GM12878 (cell line): ENCODE results near the gene PCSK6. TPM values are rescaled to one million over a fixed set of nuclear protein-coding genes. Genes with fewer than 3 reads are reported as not detected.

Experiments used
- ATAC-seq: fragments of 200-7000 bp; cut with Tn5 transposase; 3 replicates; pipeline ENCODE4 v1.9.1; 2020; ENCODE audit warnings: mild to moderate bottlenecking, moderate library complexity
- BruUV-seq: library from RNA; stranded (reverse); fragments of 400-500 nt; replicated peaks from 2 replicates; lab custom pipeline; 2021; lab: Mats Ljungman, UMichigan
- CTCF ChIA-PET: fragments of 300-600 bp; sonication (Branson Sonifier 250); formaldehyde crosslinking; extraction: SDS; loops from one replicate; lab custom pipeline; 2021; ENCODE audit warnings: inconsistent platforms; lab: Yijun Ruan, JAX
- POLR2A ChIA-PET: fragments of 350-600 bp; formaldehyde crosslinking; extraction: SDS; loops from one replicate; lab custom pipeline; 2021; ENCODE audit warnings: inconsistent platforms; lab: Charles Lee
- RAD21 ChIA-PET: fragments of 300-600 bp; sonication (Branson Sonifier 250); formaldehyde crosslinking; loops from one replicate; lab custom pipeline; 2023; ENCODE audit warnings: antibody characterized with exemption; ENCODE audit not compliant: unreplicated experiment; lab: Charles Lee
- SMC1A ChIA-PET: fragments of 300-600 bp; sonication (Branson Sonifier 250); formaldehyde crosslinking; loops from one replicate; lab custom pipeline; 2023; ENCODE audit not compliant: unreplicated experiment, uncharacterized antibody; lab: Charles Lee
- DNase-seq: peaks from one replicate; pipeline ENCODE4 v3.0.0-alpha.2; 2011; ENCODE audit warnings: low read depth, low spot score
- FAIRE-seq: peaks from 3 replicates; lab custom pipeline; 2011; peaks lifted over from hg19 to GRCh38; lab: Jason Lieb, UNC
- H2AFZ ChIP-seq: 2 replicates; pipeline ENCODE4 v1.6.0; 2011; ENCODE audit warnings: low read depth, low read length, control low read depth; ENCODE audit not compliant: control insufficient read depth
- H3K27ac ChIP-seq: 2 replicates; pipeline ENCODE4 v1.5.1; 2011; ENCODE audit warnings: control low read depth; ENCODE audit not compliant: control insufficient read depth, insufficient read depth
- H3K27me3 ChIP-seq, 2 experiments: replicated peaks in 1 of 2; 2 replicates each; pipeline versions ENCODE4 v1.6.0 to v1.6.1; 2011; ENCODE audit warnings: low read length in 1 of 2; ENCODE audit not compliant: control insufficient read depth in 2 of 2, insufficient read depth in 2 of 2
- H3K36me3 ChIP-seq, 2 experiments: 2 replicates each; pipeline ENCODE4 v1.5.1; 2011; ENCODE audit warnings: low read length in 1 of 2; ENCODE audit not compliant: control insufficient read depth in 2 of 2, insufficient read depth in 2 of 2
- H3K4me1 ChIP-seq: 2 replicates; pipeline ENCODE4 v1.6.1; 2011; ENCODE audit warnings: mild to moderate bottlenecking, low read length, moderate library complexity, mixed read lengths; ENCODE audit not compliant: control insufficient read depth, insufficient read depth
- H3K4me2 ChIP-seq: 2 replicates; pipeline ENCODE4 v1.6.0; 2011; ENCODE audit warnings: control low read depth; ENCODE audit not compliant: control insufficient read depth, insufficient read depth
- H3K4me3 ChIP-seq: fragments of 200-600 bp; sonication (generic); 2 replicates; pipeline ENCODE4 v1.5.1; 2016
- H3K79me2 ChIP-seq: 2 replicates; pipeline ENCODE4 v1.6.0; 2011; ENCODE audit warnings: low read length; ENCODE audit not compliant: control insufficient read depth, insufficient read depth
- H3K9ac ChIP-seq: 2 replicates; pipeline ENCODE4 v1.8.0; 2011; ENCODE audit warnings: low read length, control low read depth, mixed read lengths; ENCODE audit not compliant: control insufficient read depth, insufficient read depth
- H3K9me3 ChIP-seq: replicated peaks from 3 replicates; pipeline ENCODE4 v1.5.1; 2011; ENCODE audit warnings: mild to moderate bottlenecking, low read length; ENCODE audit not compliant: control insufficient read depth, insufficient read depth
- H4K20me1 ChIP-seq: 2 replicates; pipeline ENCODE4 v1.6.0; 2011; ENCODE audit not compliant: control insufficient read depth, insufficient read depth
- EP300 ChIP-seq, 2 experiments: fragments of 150-350 bp in 1 of 2; IDR thresholded peaks; 2 replicates each; pipeline ENCODE4 v1.6.1; 2011 to 2012; ENCODE audit warnings: low read depth in 2 of 2, low read length in 2 of 2, borderline replicate concordance in 1 of 2, improper control_type of control experiment in 1 of 2, inconsistent platforms in 1 of 2; ENCODE audit not compliant: control insufficient read depth in 1 of 2
- GATAD2B ChIP-seq: fragments of 450-650 bp; conservative IDR thresholded peaks from 2 replicates; pipeline ENCODE4 v1.6.1; 2017; ENCODE audit warnings: low read depth, mild to moderate bottlenecking, moderate library complexity
- HDAC6 ChIP-seq: fragments of 200-600 bp; sonication (generic); IDR thresholded peaks from one replicate; pipeline ENCODE4 v1.8.0; 2017; ENCODE audit warnings: antibody characterized with exemption; ENCODE audit not compliant: unreplicated experiment
- MLLT1 ChIP-seq: fragments of 450-650 bp; IDR thresholded peaks from 2 replicates; pipeline ENCODE4 v1.6.1; 2016; ENCODE audit warnings: mild to moderate bottlenecking
- MTA2 ChIP-seq: fragments of 450-650 bp; IDR thresholded peaks from 2 replicates; pipeline ENCODE4 v1.6.1; 2016; ENCODE audit warnings: low read depth, mild to moderate bottlenecking, moderate library complexity
- NRF1 ChIP-seq: conservative IDR thresholded peaks from 2 replicates; pipeline ENCODE4 v1.6.1; 2011; ENCODE audit warnings: mild to moderate bottlenecking, low read depth, low read length, improper control_type of control experiment
- POLR2AphosphoS5 ChIP-seq: IDR thresholded peaks from 2 replicates; pipeline ENCODE4 v1.6.1; 2011; ENCODE audit warnings: mild to moderate bottlenecking, low read length, inconsistent platforms
- STAT1 ChIP-seq: fragments of 450-650 bp; conservative IDR thresholded peaks from 2 replicates; pipeline ENCODE4 v1.6.1; 2014; ENCODE audit warnings: antibody characterized with exemption, mild to moderate bottlenecking
- WGBS: methylation state at CpG from one replicate; pipeline ENCODE4 v1.1.6; 2016; ENCODE audit warnings: low lambda C conversion rate; ENCODE audit not compliant: insufficient replicate concordance, insufficient coverage; ENCODE audit errors: missing lambda C conversion rate; 5-methylcytosine and 5-hydroxymethylcytosine counted together
- in situ Hi-C: fragments of 300-500 bp; cut with MboI; formaldehyde crosslinking; loops from 9 replicates; pipeline ENCODE4 v1.14.3; 2018; ENCODE audit warnings: mixed read lengths
- intact Hi-C: fragments of 100-400 bp; cut with micrococcal nuclease; formaldehyde crosslinking; loops from one replicate; pipeline ENCODE4 v1.14.2; 2022; ENCODE audit not compliant: unreplicated experiment
- polyA plus RNA-seq, 11 experiments: library from polyadenylated mRNA; depleted of rRNA in 4 of 11; unstranded in 6 of 11; stranded (reverse) in 5 of 11; fragments of >200 nt; fragmentation: Nextera tagmentation in 4 of 11; fragmentation: Illumina TruSeq in 1 of 11; extraction: Ambion mirVana in 4 of 11; extraction: Trizol in 1 of 11; gene quantifications; 1 replicate in 1 of 11; 2 replicates in 10 of 11; pipeline versions ENCODE4 v1.2.1 to v1.2.3, GENCODE V29; 2011 to 2016; ENCODE audit warnings: inconsistent platforms in 2 of 11, missing spikeins in 2 of 11, low read depth in 1 of 11
- total RNA-seq, 4 experiments: library from RNA; depleted of rRNA in 3 of 4; stranded (reverse); fragments of >200 nt in 3 of 4; fragmentation: Illumina TruSeq in 1 of 4; extraction: Trizol in 1 of 4; gene quantifications; 2 replicates each; pipeline versions ENCODE4 v1.2.1 to v1.2.3, GENCODE V29; 2013 to 2021

PCSK6 gene
- total and polyA plus RNA-seq, 10 of the 15 experiments (the other 5 are each of a cell fraction or from before 2014, with no cell fraction given): 0.19 to 0.67 (median 0.25) TPM; not detected in 4

- BruUV-seq: no TSS peak
- intact Hi-C loops (no loop called here), in situ Hi-C loops (no loop called here)
- ATAC-seq (no peak), DNase-seq (no peak), FAIRE-seq (no peak)
- no peaks in the 10 kb centered on the region for H3K36me3 ChIP-seq
- no peaks in the 10 kb centered on the region for H4K20me1 ChIP-seq
- CTCF ChIA-PET: no interaction called here
- no peaks in the 10 kb centered on the region for H3K79me2 ChIP-seq
- peaks cover 4% of the 10 kb centered on the region; the same call in 1 of the 2 replicates for H3K4me1 ChIP-seq
- no peak overlapping the region for H2AFZ ChIP-seq
- POLR2A ChIA-PET: no interaction called here
- no peak overlapping the region for H3K4me2 ChIP-seq
- no peaks in the 10 kb centered on the region for H3K27me3 ChIP-seq
- RAD21 ChIA-PET: no interaction called here
- H3K9me3 ChIP-seq: peaks cover 26% of the 10 kb centered on the region
- no peak overlapping the region for H3K9ac ChIP-seq
- H3K4me3 ChIP-seq: no peak overlapping the region
- SMC1A ChIA-PET: no interaction called here
- no peak for TF ChIP-seq MTA2
- TF ChIP-seq STAT1: no peak
- no peak for TF ChIP-seq NRF1
- TF ChIP-seq HDAC6: no peak
- no peak for TF ChIP-seq MLLT1
- no peak for TF ChIP-seq EP300 (IDR thresholded peaks at IDR 0.05; ENCODE audit: borderline replicate concordance in 1 of 2, control insufficient read depth in 1 of 2, low read depth in 2 of 2, low read length in 2 of 2)
- no peak for TF ChIP-seq GATAD2B
- TF ChIP-seq POLR2AphosphoS5: no peak
- H3K27ac ChIP-seq: no peak overlapping the region
- 20% methylated on average over 7 of the region's 7 CpGs for WGBS
These were observed 151.5 kb downstream of the PCSK6 start for GRCh38 chr15:101337976-101338375.
